ENCODE measurements around the gene RERE.
A peak's percentile ranks its signal among the peaks of the same experiment; 100 is the strongest.
"Not testable (repeated sequence)": the region's sequence is repeated elsewhere in the genome, so short reads cannot be mapped to it uniquely, and the experiment has no call there.

RERE gene

GRCh38 chr1:8835941-8836643 lies 18.7 kb upstream of the RERE start:
- Histone ChIP-seq H4K8ac (ENCODE audit: low read depth, low read length) (no peak overlapping the region), H3K4me3 (ENCODE audit: low read depth, low read length) (no peak overlapping the region), H3K18ac (ENCODE audit: low read length) (no peak overlapping the region), H3K9me3 (ENCODE audit: insufficient read depth, low read depth, low read length) (no peaks in the 10 kb centered on the region), H2BK120ac (ENCODE audit: insufficient read depth, low read length, poor library complexity) (no peak overlapping the region), H4K91ac (ENCODE audit: low read depth, low read length) (no peak overlapping the region), H2BK5ac (ENCODE audit: low read depth, low read length, poor library complexity) (no peak overlapping the region), H2BK12ac (ENCODE audit: low read length) (no peak overlapping the region), H2AK5ac (ENCODE audit: low read length) (no peak overlapping the region), H3K23ac (ENCODE audit: low read length) (no peak overlapping the region), H3K4me1 (ENCODE audit: control insufficient read depth in 1 of 2, insufficient read depth in 2 of 2, low read length in 2 of 2) (no peaks in the 10 kb centered on the region), H3K4me2 (ENCODE audit: low read length) (no peak overlapping the region), H4K12ac (ENCODE audit: low read depth, low read length) (no peak overlapping the region), H3K79me2 (ENCODE audit: control insufficient read depth, insufficient read depth, low read length, poor library complexity) (no peaks in the 10 kb centered on the region), H3K27ac (ENCODE audit: low read depth, low read length) (no peak overlapping the region), H3K9ac (ENCODE audit: low read length) (no peak overlapping the region), H3K27me3 (ENCODE audit: insufficient read depth, low read length) (no peaks in the 10 kb centered on the region), H3K36me3 (ENCODE audit: control insufficient read depth in 1 of 2, insufficient read depth in 2 of 2, low read length in 2 of 2) (no peaks in the 10 kb centered on the region), H3K4ac (ENCODE audit: low read depth, low read length) (no peak overlapping the region), H2AFZ (ENCODE audit: insufficient read depth, low read length, poor library complexity) (no peak overlapping the region), H3K79me1 (ENCODE audit: low read length) (no peaks in the 10 kb centered on the region), H3K14ac (ENCODE audit: low read length) (no peak overlapping the region)
- WGBS (ENCODE audit: extremely low coverage, insufficient coverage, insufficient read length): no CpG with 5 or more reads among the region's 14 CpGs
- DNase-seq: no peak

GRCh38 chr1:8831340-8831739 lies 13.9 kb upstream of the RERE start:
- Histone ChIP-seq H3K27ac (ENCODE audit: low read depth, low read length) (no peak overlapping the region), H3K4me2 (ENCODE audit: low read length) (no peak overlapping the region), H4K91ac (ENCODE audit: low read depth, low read length) (no peak overlapping the region), H3K9me3 (ENCODE audit: insufficient read depth, low read depth, low read length) (no peaks in the 10 kb centered on the region), H3K4me1 (ENCODE audit: control insufficient read depth in 1 of 2, insufficient read depth in 2 of 2, low read length in 2 of 2) (peaks cover 0 to 3% of the 10 kb centered on the region in 2 experiments), H2BK5ac (ENCODE audit: low read depth, low read length, poor library complexity) (no peak overlapping the region), H4K8ac (ENCODE audit: low read depth, low read length) (no peak overlapping the region), H3K27me3 (ENCODE audit: insufficient read depth, low read length) (no peaks in the 10 kb centered on the region), H4K12ac (ENCODE audit: low read depth, low read length) (no peak overlapping the region), H3K4ac (ENCODE audit: low read depth, low read length) (no peak overlapping the region), H2BK120ac (ENCODE audit: insufficient read depth, low read length, poor library complexity) (no peak overlapping the region), H3K36me3 (ENCODE audit: control insufficient read depth in 1 of 2, insufficient read depth in 2 of 2, low read length in 2 of 2) (no peaks in the 10 kb centered on the region), H3K18ac (ENCODE audit: low read length) (no peak overlapping the region), H3K23ac (ENCODE audit: low read length) (no peak overlapping the region), H3K14ac (ENCODE audit: low read length) (no peak overlapping the region), H2AFZ (ENCODE audit: insufficient read depth, low read length, poor library complexity) (no peak overlapping the region), H2BK12ac (ENCODE audit: low read length) (no peak overlapping the region), H3K79me2 (ENCODE audit: control insufficient read depth, insufficient read depth, low read length, poor library complexity) (no peaks in the 10 kb centered on the region), H3K79me1 (ENCODE audit: low read length) (no peaks in the 10 kb centered on the region), H3K9ac (ENCODE audit: low read length) (no peak overlapping the region), H3K4me3 (ENCODE audit: low read depth, low read length) (no peak overlapping the region), H2AK5ac (ENCODE audit: low read length) (no peak overlapping the region)
- no CpG with 5 or more reads among the region's 4 CpGs for WGBS (ENCODE audit: extremely low coverage, insufficient coverage, insufficient read length)
- DNase-seq: no peak

DNA sequence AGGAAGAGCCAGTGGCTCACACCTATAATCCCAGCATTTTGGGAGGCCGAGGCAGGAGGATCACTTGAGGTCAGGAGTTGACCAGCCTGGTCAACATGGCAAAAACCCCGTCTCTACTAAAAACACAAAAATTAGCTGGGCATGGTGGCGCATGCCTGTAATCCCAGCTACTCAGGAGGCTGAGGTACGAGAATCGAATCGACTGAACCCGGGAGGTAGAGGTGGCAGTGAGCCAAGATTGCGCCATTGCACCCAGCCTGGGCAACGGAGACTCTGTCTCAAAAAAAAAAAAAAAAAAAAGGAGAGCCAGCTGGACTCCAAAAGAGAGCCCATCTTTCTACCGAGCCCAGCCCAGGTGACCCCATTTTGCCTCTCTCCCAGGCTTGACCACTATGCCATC lies 13.3 kb upstream of the RERE start:
- not testable (repeated sequence) for H2BK5ac ChIP-seq (ENCODE audit: low read depth, low read length, poor library complexity); DNase-seq; H3K14ac ChIP-seq (ENCODE audit: low read length); H3K36me3 ChIP-seq (ENCODE audit: control insufficient read depth in 1 of 2, insufficient read depth in 2 of 2, low read length in 2 of 2); H3K4me1 ChIP-seq (ENCODE audit: control insufficient read depth in 1 of 2, insufficient read depth in 2 of 2, low read length in 2 of 2); H2AK5ac ChIP-seq (ENCODE audit: low read length); H3K79me2 ChIP-seq (ENCODE audit: control insufficient read depth, insufficient read depth, low read length, poor library complexity); H4K8ac ChIP-seq (ENCODE audit: low read depth, low read length); H4K12ac ChIP-seq (ENCODE audit: low read depth, low read length); H2BK120ac ChIP-seq (ENCODE audit: insufficient read depth, low read length, poor library complexity); H4K91ac ChIP-seq (ENCODE audit: low read depth, low read length); H3K9me3 ChIP-seq (ENCODE audit: insufficient read depth, low read depth, low read length); H2BK12ac ChIP-seq (ENCODE audit: low read length); H3K23ac ChIP-seq (ENCODE audit: low read length); H2AFZ ChIP-seq (ENCODE audit: insufficient read depth, low read length, poor library complexity); H3K79me1 ChIP-seq (ENCODE audit: low read length); H3K27ac ChIP-seq (ENCODE audit: low read depth, low read length); H3K4me3 ChIP-seq (ENCODE audit: low read depth, low read length); H3K27me3 ChIP-seq (ENCODE audit: insufficient read depth, low read length); H3K4me2 ChIP-seq (ENCODE audit: low read length); H3K9ac ChIP-seq (ENCODE audit: low read length); H3K4ac ChIP-seq (ENCODE audit: low read depth, low read length); H3K18ac ChIP-seq (ENCODE audit: low read length)
- no CpG with 5 or more reads among the region's 10 CpGs for WGBS (ENCODE audit: extremely low coverage, insufficient coverage, insufficient read length)

DNA sequence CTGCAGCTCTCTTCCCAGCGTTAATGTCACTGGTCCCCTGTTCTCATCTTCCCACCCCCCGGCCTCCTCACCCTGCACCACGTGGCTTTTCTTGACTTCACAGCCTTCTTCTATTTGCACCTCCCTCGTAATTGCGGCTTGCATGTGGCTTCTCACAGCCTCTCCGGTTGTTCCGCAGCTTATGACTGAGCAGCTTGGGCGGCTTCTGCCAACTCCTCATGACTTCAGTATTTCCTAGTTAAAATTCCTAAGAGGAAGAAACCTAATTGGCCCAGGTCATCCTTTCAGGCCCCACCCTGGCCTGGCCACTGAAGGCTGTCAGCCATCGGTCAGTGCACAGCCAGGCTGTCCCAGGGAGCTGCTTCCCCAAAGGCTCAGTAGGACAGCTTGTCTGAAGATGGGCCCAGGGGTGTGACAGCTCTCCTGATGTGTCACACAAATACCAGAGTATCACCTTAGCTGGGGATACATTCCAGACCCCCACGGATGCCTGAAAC lies 8.6 kb upstream of the RERE start:
- Histone ChIP-seq H2AK5ac (ENCODE audit: low read length) (no peak overlapping the region), H2BK120ac (ENCODE audit: insufficient read depth, low read length, poor library complexity) (no peak overlapping the region), H3K4ac (ENCODE audit: low read depth, low read length) (no peak overlapping the region), H3K18ac (ENCODE audit: low read length) (no peak overlapping the region), H3K27ac (ENCODE audit: low read depth, low read length) (no peak overlapping the region), H4K8ac (ENCODE audit: low read depth, low read length) (no peak overlapping the region), H4K91ac (ENCODE audit: low read depth, low read length) (no peak overlapping the region), H4K12ac (ENCODE audit: low read depth, low read length) (no peak overlapping the region), H3K9ac (ENCODE audit: low read length) (no peak overlapping the region), H3K36me3 (ENCODE audit: control insufficient read depth in 1 of 2, insufficient read depth in 2 of 2, low read length in 2 of 2) (no peaks in the 10 kb centered on the region), H3K79me2 (ENCODE audit: control insufficient read depth, insufficient read depth, low read length, poor library complexity) (no peaks in the 10 kb centered on the region), H3K4me1 (ENCODE audit: control insufficient read depth in 1 of 2, insufficient read depth in 2 of 2, low read length in 2 of 2) (peaks cover 7 to 9% of the 10 kb centered on the region in 2 experiments), H3K23ac (ENCODE audit: low read length) (no peak overlapping the region), H3K14ac (ENCODE audit: low read length) (no peak overlapping the region), H3K4me2 (ENCODE audit: low read length) (no peak overlapping the region), H3K4me3 (ENCODE audit: low read depth, low read length) (no peak overlapping the region), H2BK5ac (ENCODE audit: low read depth, low read length, poor library complexity) (no peak overlapping the region), H3K27me3 (ENCODE audit: insufficient read depth, low read length) (no peaks in the 10 kb centered on the region), H3K9me3 (ENCODE audit: insufficient read depth, low read depth, low read length) (no peaks in the 10 kb centered on the region), H2BK12ac (ENCODE audit: low read length) (no peak overlapping the region), H3K79me1 (ENCODE audit: low read length) (peaks cover 3% of the 10 kb centered on the region), H2AFZ (ENCODE audit: insufficient read depth, low read length, poor library complexity) (no peak overlapping the region)
- no CpG with 5 or more reads among the region's 10 CpGs for WGBS (ENCODE audit: extremely low coverage, insufficient coverage, insufficient read length)
- DNase-seq: peak; percentile 3 to 51
